Kidney (tissue), 14 donors: ENCODE data around the gene RBM42. TPM values are rescaled to one million over a fixed set of nuclear protein-coding genes. Genes with fewer than 3 reads are reported as not detected.
"Not testable (repeated sequence)": the region's sequence is repeated elsewhere in the genome, so short reads cannot be mapped to it uniquely, and the experiment has no call there.

Source experiments
- DNase-seq, 5 donors: peaks; one replicate each; pipeline ENCODE4 v3.0.0-alpha.2; 2013 to 2020
- FAIRE-seq: peaks from 2 replicates; lab custom pipeline; 2012; peaks lifted over from hg19 to GRCh38; lab: Jason Lieb, UNC
- H3K27ac ChIP-seq, 2 donors: one replicate each; pipeline ENCODE4 v1.7.0; 2013; ENCODE audit warnings: low read depth in 2 of 2, low read length in 2 of 2, inconsistent platforms in 1 of 2
- H3K27me3 ChIP-seq: one replicate; pipeline ENCODE4 v1.7.1; 2013; ENCODE audit warnings: low read length, inconsistent platforms; ENCODE audit not compliant: control insufficient read depth, insufficient read depth
- H3K36me3 ChIP-seq, 3 donors: one replicate each; pipeline versions ENCODE4 v1.7.0 to v1.7.1; 2013; ENCODE audit warnings: low read length in 3 of 3, control low read depth in 1 of 3, inconsistent platforms in 1 of 3; ENCODE audit not compliant: insufficient read depth in 3 of 3, control insufficient read depth in 2 of 3
- H3K4me1 ChIP-seq, 3 donors: one replicate each; pipeline versions ENCODE4 v1.7.0 to v1.7.1; 2013; ENCODE audit warnings: low read length in 3 of 3, inconsistent platforms in 1 of 3, low read depth in 1 of 3; ENCODE audit not compliant: control insufficient read depth in 2 of 3, insufficient read depth in 2 of 3
- H3K4me3 ChIP-seq, 3 donors: one replicate each; pipeline versions ENCODE4 v1.7.0 to v1.8.1; 2013; ENCODE audit warnings: low read length in 3 of 3, control low read depth in 1 of 3, inconsistent platforms in 1 of 3
- H3K9ac ChIP-seq, 3 donors: one replicate each; pipeline versions ENCODE4 v1.7.0 to v1.7.1; 2013; ENCODE audit warnings: low read length in 3 of 3, control low read depth in 1 of 3, inconsistent platforms in 1 of 3
- H3K9me3 ChIP-seq, 3 donors: one replicate each; pipeline versions ENCODE4 v1.7.0 to v1.7.1; 2013; ENCODE audit warnings: low read length in 3 of 3, control low read depth in 1 of 3, inconsistent platforms in 1 of 3; ENCODE audit not compliant: control insufficient read depth in 2 of 3, insufficient read depth in 1 of 3
- intact Hi-C: fragments of 100-400 bp; cut with DNase I; formaldehyde crosslinking; loops from one replicate; pipeline ENCODE4 v1.11.1; 2022
- polyA plus RNA-seq: library from polyadenylated mRNA; stranded (reverse); fragments of 350-450 nt; fragmentation: Illumina TruSeq; extraction: RNeasy Lipid Tissue Mini Kit (QIAGEN cat#74804); gene quantifications from one replicate; pipeline ENCODE4 v1.2.3, GENCODE V29; 2014; ENCODE audit warnings: low read depth, low replicate concordance; ENCODE audit not compliant: insufficient read depth
- total RNA-seq: library from RNA; stranded (reverse); fragmentation: NEBNext Ultra II Directional; extraction: Animal tissue kit (Norgen Biotek cat#: 25700); gene quantifications from one replicate; pipeline ENCODE4 v1.2.1, GENCODE V29; 2021
- TF ChIP-seq, protein P1 (sequence below): IDR thresholded peaks from 3 replicates; pipeline ENCODE4 v1.5.1; 2012; ENCODE audit warnings: mild to moderate bottlenecking, moderate library complexity, borderline replicate concordance; ENCODE audit not compliant: insufficient read depth; ENCODE audit errors: extremely low read depth
- donor health status: control.
- donor health status: control.
- donor health status: control.
- donor health status: control.
- donor health status: control.
- donor health status: DM: yes; HTN: yes; CAD: no.
- donor health status: Normal renal cell carcinoma (clear cell type).

RBM42 gene
- total and polyA plus RNA-seq, 2 donors from 2014 or later = 77.6 to 78.1 TPM

DNA sequence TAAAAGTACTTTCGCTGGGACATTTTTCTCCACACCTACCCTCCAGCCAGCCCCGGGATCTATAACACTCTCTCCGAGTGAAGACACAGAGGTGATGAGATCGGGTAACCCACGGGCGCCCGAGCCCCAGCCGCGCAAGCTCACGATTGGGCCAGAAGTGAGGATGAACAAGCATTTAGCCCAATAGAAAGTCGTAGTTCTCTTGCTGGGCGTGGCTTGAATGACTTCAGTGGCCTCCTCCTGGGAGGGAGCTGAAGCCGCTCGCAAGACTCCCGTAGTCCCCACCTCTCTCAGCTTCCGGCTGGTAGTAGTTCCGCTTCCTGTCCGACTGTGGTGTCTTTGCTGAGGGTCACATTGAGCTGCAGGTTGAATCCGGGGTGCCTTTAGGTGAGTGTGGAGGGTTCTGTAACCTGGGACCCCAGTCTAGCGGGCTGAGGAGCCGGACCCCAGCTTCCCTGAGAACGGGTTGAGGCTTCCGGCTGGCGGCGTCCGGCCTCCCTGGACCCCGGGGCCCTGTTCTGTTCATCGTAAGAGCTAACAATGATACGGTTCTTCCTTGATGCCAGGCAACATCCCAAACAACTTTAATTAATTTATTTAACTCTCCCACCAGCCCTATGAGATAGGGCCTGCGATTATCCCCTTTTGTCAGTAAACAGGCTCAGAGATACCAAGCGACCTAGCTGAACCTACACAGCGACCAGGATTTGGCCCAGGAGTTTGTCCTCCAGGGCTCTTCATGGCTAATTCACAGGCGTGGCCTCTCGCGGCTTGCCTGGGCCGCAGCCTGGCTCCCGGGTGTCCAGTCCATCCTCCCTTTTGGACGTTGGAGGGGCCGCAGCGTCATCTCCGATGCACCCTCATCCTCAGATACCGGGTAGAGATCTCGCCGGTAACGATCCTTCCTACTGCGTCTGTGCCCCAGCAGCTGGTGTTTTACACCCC is 19.5 kb downstream of the RBM42 start, which contains the start of gene COX6B1:
COX6B1 (plus strand) TSS at position 307 of the 945 bp plus-strand sequence. CDS start 2,921 bp downstream, outside the sequence.
- Histone ChIP-seq H3K27me3 (no peaks in the 10 kb centered on the region), H3K4me3 (peak within 1 kb of the TSS; percentile 91 to 97 (median 94)), H3K36me3 (no peaks in the 10 kb centered on the region), H3K4me1 (peaks cover 0 to 15% (median 0%) of the 10 kb centered on the region in 3 donors), H3K9me3 (no peaks in the 10 kb centered on the region), H3K27ac (peak within 1 kb of the TSS; percentile 79 to 86), H3K9ac (peak within 1 kb of the TSS; percentile 70 to 98 (median 85))
- DNase-seq (peak; percentile 94 to 99 (median 96)), FAIRE-seq (peak; percentile 94)
- intact Hi-C loops = no loop called here
- TF ChIP-seq, protein P1, sequence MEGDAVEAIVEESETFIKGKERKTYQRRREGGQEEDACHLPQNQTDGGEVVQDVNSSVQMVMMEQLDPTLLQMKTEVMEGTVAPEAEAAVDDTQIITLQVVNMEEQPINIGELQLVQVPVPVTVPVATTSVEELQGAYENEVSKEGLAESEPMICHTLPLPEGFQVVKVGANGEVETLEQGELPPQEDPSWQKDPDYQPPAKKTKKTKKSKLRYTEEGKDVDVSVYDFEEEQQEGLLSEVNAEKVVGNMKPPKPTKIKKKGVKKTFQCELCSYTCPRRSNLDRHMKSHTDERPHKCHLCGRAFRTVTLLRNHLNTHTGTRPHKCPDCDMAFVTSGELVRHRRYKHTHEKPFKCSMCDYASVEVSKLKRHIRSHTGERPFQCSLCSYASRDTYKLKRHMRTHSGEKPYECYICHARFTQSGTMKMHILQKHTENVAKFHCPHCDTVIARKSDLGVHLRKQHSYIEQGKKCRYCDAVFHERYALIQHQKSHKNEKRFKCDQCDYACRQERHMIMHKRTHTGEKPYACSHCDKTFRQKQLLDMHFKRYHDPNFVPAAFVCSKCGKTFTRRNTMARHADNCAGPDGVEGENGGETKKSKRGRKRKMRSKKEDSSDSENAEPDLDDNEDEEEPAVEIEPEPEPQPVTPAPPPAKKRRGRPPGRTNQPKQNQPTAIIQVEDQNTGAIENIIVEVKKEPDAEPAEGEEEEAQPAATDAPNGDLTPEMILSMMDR = no peak

DNA sequence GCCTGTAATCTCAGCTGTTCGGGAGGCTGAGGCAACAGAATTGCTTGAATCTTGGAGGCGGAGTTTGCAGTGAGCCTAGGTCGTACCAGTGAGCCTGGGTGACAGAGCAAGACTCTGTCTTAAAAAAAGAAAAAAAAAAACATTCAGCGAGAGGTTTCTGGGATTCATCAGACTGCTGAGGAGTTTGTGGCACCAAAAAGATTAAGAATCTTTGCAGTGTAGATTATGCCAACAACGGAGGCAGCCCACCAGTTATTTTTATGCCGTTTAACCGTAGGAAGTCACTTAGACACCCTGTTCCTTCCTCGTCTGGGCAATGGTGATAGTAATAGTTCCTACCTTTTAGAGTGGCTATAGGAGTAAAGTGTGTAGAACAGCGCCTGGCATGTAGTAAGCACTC is 21.7 kb downstream of the RBM42 start:
- Histone ChIP-seq H3K4me1 (peaks cover 0 to 9% (median 0%) of the 10 kb centered on the region in 3 donors), H3K9ac (no peak overlapping the region), H3K9me3 (no peaks in the 10 kb centered on the region), H3K36me3 (peaks cover 2 to 8% (median 6%) of the 10 kb centered on the region in 3 donors), H3K4me3 (no peak overlapping the region), H3K27ac (no peak overlapping the region), H3K27me3 (no peaks in the 10 kb centered on the region)
- TF ChIP-seq, protein P1 = no peak
- FAIRE-seq = no peak
- DNase-seq = no peak
- intact Hi-C loops = no loop called here

DNA sequence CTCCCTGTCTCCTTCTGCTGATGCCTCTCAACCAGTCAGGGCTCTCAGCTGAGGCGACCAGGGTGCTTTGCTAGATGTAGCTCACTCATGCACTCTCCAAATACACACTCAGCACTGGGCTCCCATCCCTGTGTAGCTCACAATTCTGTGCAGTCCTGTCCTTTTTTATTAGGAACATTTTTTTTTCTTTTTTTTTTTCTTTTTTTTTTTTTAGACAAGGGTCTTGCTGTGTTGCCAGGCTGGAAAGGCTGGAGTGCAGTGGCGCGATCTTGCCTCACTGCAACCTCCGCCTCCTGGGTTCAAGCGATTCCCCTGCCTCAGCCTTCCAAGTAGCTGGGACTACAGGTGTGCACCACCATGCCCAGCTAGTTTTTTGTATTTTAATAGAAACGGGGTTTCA is 26.0 kb downstream of the RBM42 start:
- H3K4me1 ChIP-seq, H3K27me3 ChIP-seq, H3K9me3 ChIP-seq, H3K4me3 ChIP-seq, H3K27ac ChIP-seq, intact Hi-C loops, DNase-seq, FAIRE-seq, H3K9ac ChIP-seq: not testable (repeated sequence)
- peaks cover 4 to 25% (median 24%) of the 10 kb centered on the region in 3 donors for H3K36me3 ChIP-seq

DNA sequence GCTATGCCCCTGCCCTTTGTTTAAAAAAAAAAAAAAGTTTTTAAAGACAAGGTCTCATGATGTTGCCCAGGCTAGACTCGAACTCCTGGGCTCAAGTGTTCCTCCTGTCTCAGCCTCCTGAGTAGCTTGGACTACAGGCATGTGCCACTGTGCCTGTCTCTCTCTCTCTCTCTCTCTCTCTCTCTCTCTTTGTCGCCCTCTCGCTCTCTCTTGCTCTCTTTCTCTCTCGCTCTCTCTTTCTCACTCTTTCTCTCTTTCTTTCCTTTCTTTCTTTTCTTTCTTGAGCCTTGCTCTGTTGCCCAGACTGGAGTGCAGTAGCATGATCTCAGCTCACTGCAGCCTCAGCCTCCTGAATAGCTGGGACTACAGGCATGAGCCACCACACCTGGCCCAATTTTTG is 26.8 kb downstream of the RBM42 start:
- Histone ChIP-seq H3K9ac (no peak overlapping the region), H3K36me3 (peaks cover 4 to 25% (median 25%) of the 10 kb centered on the region in 3 donors), H3K4me3 (no peak overlapping the region), H3K27ac (no peak overlapping the region), H3K27me3 (no peaks in the 10 kb centered on the region), H3K9me3 (no peaks in the 10 kb centered on the region), H3K4me1 (no peaks in the 10 kb centered on the region)
- intact Hi-C loops = no loop called here
- TF ChIP-seq, protein P1 = no peak
- FAIRE-seq (no peak), DNase-seq (no peak)
